ENCODE measurements around the gene GLIS1. TPM values are rescaled to one million over a fixed set of nuclear protein-coding genes. Genes with fewer than 3 reads are reported as not detected.

GLIS1 gene
- total RNA-seq, 1 experiment from 2014 or later = 0.28 TPM

- no peak overlapping the region for H3K9ac ChIP-seq (ENCODE audit: extremely low read depth, insufficient read length, low read length)
- no peak overlapping the region for H3K23ac ChIP-seq (ENCODE audit: insufficient read length, low read depth, low read length)
- H3T11ph ChIP-seq (ENCODE audit: low read length) = no peak overlapping the region
- no peaks in the 10 kb centered on the region for H3K4me1 ChIP-seq (ENCODE audit: insufficient read depth, low read length)
- H4K20me1 ChIP-seq (ENCODE audit: control insufficient read depth, insufficient read depth, insufficient read length) = no peaks in the 10 kb centered on the region
- no peak overlapping the region for H3K27ac Mint-ChIP-seq
- no peaks in the 10 kb centered on the region for H3K9me3 ChIP-seq (ENCODE audit: control insufficient read depth, low read depth, low read length)
- no peak overlapping the region for H2BK12ac ChIP-seq (ENCODE audit: insufficient read length, low read depth, low read length)
- H3K27ac ChIP-seq (ENCODE audit: insufficient read length, low read depth, low read length) = no peak overlapping the region
- DNase-seq = no peak
- no peak overlapping the region for H4K91ac ChIP-seq (ENCODE audit: insufficient read length, low read depth, low read length)
- H2BK5ac ChIP-seq (ENCODE audit: insufficient read length, low read length) = no peak overlapping the region
- H3K4ac ChIP-seq (ENCODE audit: low read depth, low read length) = no peak overlapping the region
- H4K8ac ChIP-seq (replicated peaks; ENCODE audit: insufficient read length, low read depth, low read length) = no peak overlapping the region
- H2BK15ac ChIP-seq (ENCODE audit: low read depth, low read length) = no peak overlapping the region
- H4K5ac ChIP-seq (ENCODE audit: insufficient read length, low read depth, low read length) = no peak overlapping the region
- H3K18ac ChIP-seq (ENCODE audit: insufficient read length, low read depth, low read length) = no peak overlapping the region
- no peak overlapping the region for H2AK5ac ChIP-seq (ENCODE audit: insufficient read length, low read length)
- no peak overlapping the region for H3K14ac ChIP-seq (ENCODE audit: insufficient read depth, low read length)
- H3K27me3 Mint-ChIP-seq (ENCODE audit: low read depth) = peaks cover 5% of the 10 kb centered on the region
- H3K4me3 Mint-ChIP-seq = no peak overlapping the region
- H3K4me1 Mint-ChIP-seq = peaks cover 14 to 21% of the 10 kb centered on the region in 2 experiments
- H3K79me1 ChIP-seq (ENCODE audit: insufficient read depth, low read depth, low read length, poor library complexity, severe bottlenecking) = no peaks in the 10 kb centered on the region
- WGBS (ENCODE audit: extremely low coverage, insufficient read length, low lambda C conversion rate) = no CpG with 5 or more reads among the region's 7 CpGs
- H3K4me2 ChIP-seq (ENCODE audit: insufficient read depth, insufficient read length, low read length) = no peak overlapping the region
- no peak overlapping the region for H2BK20ac ChIP-seq (ENCODE audit: low read depth, low read length, poor library complexity, severe bottlenecking)
- H3K23me2 ChIP-seq (ENCODE audit: insufficient read length, low read depth, low read length, poor library complexity, severe bottlenecking) = no peaks in the 10 kb centered on the region
- H2BK120ac ChIP-seq (ENCODE audit: low read depth, low read length, poor library complexity, severe bottlenecking) = no peak overlapping the region
- no peaks in the 10 kb centered on the region; a peak in 2 of 7 replicates for H3K36me3 Mint-ChIP-seq (ENCODE audit: insufficient read depth in 1 of 3, low read depth in 3 of 3)
- TF ChIP-seq CTCF (conservative IDR thresholded peaks at IDR 0.05) = no peak
- H2AFZ ChIP-seq (ENCODE audit: low read length) = no peak overlapping the region
- H3K56ac ChIP-seq (ENCODE audit: insufficient read length, low read depth, low read length) = no peak overlapping the region
- no peaks in the 10 kb centered on the region for H3K79me2 ChIP-seq (ENCODE audit: insufficient read depth, low read length)
- H3K9me3 Mint-ChIP-seq = peaks cover 0 to 2% of the 10 kb centered on the region in 2 experiments; a peak in 1 of 5 replicates
- no peaks in the 10 kb centered on the region for H3K27me3 ChIP-seq (ENCODE audit: insufficient read depth, low read length)
Observed at GRCh38 chr1:53516181-53516580, 222.8 kb downstream of the GLIS1 start.
